IMR-90 (cell line): ENCODE data around the gene GABPB2. TPM values are rescaled to one million over a fixed set of nuclear protein-coding genes. Genes with fewer than 3 reads are reported as not detected.

Experiments
- ATAC-seq: fragments of 200-7000 bp; cut with Tn5 transposase; 2 replicates; pipeline ENCODE4 v1.9.1; 2020; ENCODE audit warnings: low read depth, mild to moderate bottlenecking, moderate library complexity
- BruUV-seq: library from RNA; stranded (reverse); fragments of 400-500 nt; replicated peaks from 2 replicates; lab custom pipeline; 2021; lab: Mats Ljungman, UMichigan
- CTCF ChIA-PET: fragments of 300-600 bp; formaldehyde crosslinking; extraction: SDS; loops from one replicate; lab custom pipeline; 2021; ENCODE audit warnings: antibody characterized with exemption; lab: Yijun Ruan, JAX
- POLR2A ChIA-PET: fragments of 300-600 bp; sonication (Branson Sonifier 250); formaldehyde crosslinking; loops from one replicate; lab custom pipeline; 2022; ENCODE audit warnings: antibody characterized with exemption; ENCODE audit not compliant: unreplicated experiment; lab: Charles Lee
- DNase-seq: peaks from one replicate; pipeline ENCODE4 v3.0.0; 2013
- H2AFZ ChIP-seq: replicated peaks from 2 replicates; pipeline ENCODE3; 2013; ENCODE audit warnings: low read length, mild to moderate bottlenecking; ENCODE audit not compliant: poor library complexity
- H2AK5ac ChIP-seq: 2 replicates; pipeline ENCODE4 v1.6.1; 2013; ENCODE audit warnings: low read depth, low read length, inconsistent platforms
- H2AK9ac ChIP-seq: replicated peaks from 2 replicates; pipeline ENCODE3; 2013; ENCODE audit warnings: mild to moderate bottlenecking, low read depth, low read length, moderate library complexity; ENCODE audit not compliant: poor library complexity
- H2BK120ac ChIP-seq: 2 replicates; pipeline ENCODE4 v1.6.1; 2013; ENCODE audit warnings: low read depth, low read length, inconsistent platforms
- H2BK15ac ChIP-seq: 3 replicates; pipeline ENCODE4 v1.6.1; 2013; ENCODE audit warnings: low read depth, low read length, inconsistent platforms
- H2BK20ac ChIP-seq: 2 replicates; pipeline ENCODE4 v1.6.1; 2013; ENCODE audit warnings: low read depth, mild to moderate bottlenecking, inconsistent platforms, low read length, moderate library complexity
- H2BK5ac ChIP-seq: 2 replicates; pipeline ENCODE4 v1.6.1; 2013; ENCODE audit warnings: mild to moderate bottlenecking, low read depth, low read length, inconsistent platforms; ENCODE audit not compliant: poor library complexity, severe bottlenecking
- H3K14ac ChIP-seq: replicated peaks from 2 replicates; pipeline ENCODE4 v1.6.1; 2013; ENCODE audit warnings: low read depth, low read length, inconsistent platforms
- H3K18ac ChIP-seq: 2 replicates; pipeline ENCODE4 v1.6.1; 2013; ENCODE audit warnings: low read depth, low read length, control low read depth
- H3K23ac ChIP-seq: 2 replicates; pipeline ENCODE4 v1.6.1; 2013; ENCODE audit warnings: low read depth, low read length, inconsistent platforms
- H3K27ac ChIP-seq: 2 replicates; pipeline ENCODE4 v1.5.1; 2013; ENCODE audit warnings: mild to moderate bottlenecking, control low read depth, low read length; ENCODE audit not compliant: insufficient read depth
- H3K27me3 ChIP-seq: 2 replicates; pipeline ENCODE4 v1.6.1; 2013; ENCODE audit warnings: low read length; ENCODE audit not compliant: control insufficient read depth, insufficient read depth
- H3K36me3 ChIP-seq: 2 replicates; pipeline ENCODE4 v1.6.1; 2013; ENCODE audit warnings: low read length, mixed read lengths; ENCODE audit not compliant: control insufficient read depth, insufficient read depth
- H3K4ac ChIP-seq: 2 replicates; pipeline ENCODE4 v1.6.1; 2013; ENCODE audit warnings: low read depth, low read length, inconsistent platforms
- H3K4me1 ChIP-seq: 2 replicates; pipeline ENCODE4 v1.6.1; 2013; ENCODE audit warnings: low read length, mixed read lengths; ENCODE audit not compliant: control insufficient read depth, insufficient read depth
- H3K4me2 ChIP-seq: 2 replicates; pipeline ENCODE4 v1.6.1; 2013; ENCODE audit warnings: low read depth, mild to moderate bottlenecking, control low read depth, low read length, moderate library complexity
- H3K4me3 ChIP-seq: 2 replicates; pipeline ENCODE4 v1.5.1; 2013; ENCODE audit warnings: low read depth, mild to moderate bottlenecking, control low read depth, low read length, moderate library complexity; ENCODE audit not compliant: insufficient read depth
- H3K56ac ChIP-seq: 2 replicates; pipeline ENCODE4 v1.6.1; 2013; ENCODE audit warnings: low read length, inconsistent platforms; ENCODE audit not compliant: insufficient read depth; ENCODE audit errors: extremely low read depth
- H3K79me1 ChIP-seq, 2 experiments: 2 replicates each; pipeline ENCODE4 v1.6.1; 2013; ENCODE audit warnings: low read length in 2 of 2, inconsistent platforms in 1 of 2, low read depth in 1 of 2
- H3K9ac ChIP-seq: 2 replicates; pipeline ENCODE4 v1.6.1; 2013; ENCODE audit warnings: low read depth, low read length, control low read depth
- H3K9me1 ChIP-seq: 2 replicates; pipeline ENCODE4 v1.6.1; 2013; ENCODE audit warnings: low read length, inconsistent platforms; ENCODE audit not compliant: insufficient read depth
- H3K9me3 ChIP-seq: 2 replicates; pipeline ENCODE4 v1.6.1; 2013; ENCODE audit warnings: low read length; ENCODE audit not compliant: control insufficient read depth, insufficient read depth
- H4K20me1 ChIP-seq: 2 replicates; pipeline ENCODE4 v1.6.1; 2013; ENCODE audit warnings: low read length, inconsistent platforms; ENCODE audit not compliant: insufficient read depth
- H4K5ac ChIP-seq: 2 replicates; pipeline ENCODE4 v1.6.1; 2013; ENCODE audit warnings: mild to moderate bottlenecking, low read depth, low read length, control low read depth
- H4K8ac ChIP-seq, 2 experiments: 2 replicates each; pipeline ENCODE4 v1.6.1; 2013; ENCODE audit warnings: low read depth in 2 of 2, low read length in 2 of 2, control low read depth in 1 of 2, inconsistent platforms in 1 of 2
- H4K91ac ChIP-seq: 2 replicates; pipeline ENCODE4 v1.6.1; 2013; ENCODE audit warnings: low read depth, low read length, inconsistent platforms; ENCODE audit not compliant: insufficient read depth
- POLR2A ChIP-seq: IDR thresholded peaks from 2 replicates; pipeline ENCODE4 v1.6.1; 2012; ENCODE audit warnings: mild to moderate bottlenecking, low read depth, low read length
- RCOR1 ChIP-seq: IDR thresholded peaks from 2 replicates; pipeline ENCODE4 v1.6.1; 2012; ENCODE audit warnings: mild to moderate bottlenecking, low read length, improper control_type of control experiment; ENCODE audit not compliant: insufficient replicate concordance
- WGBS, 2 experiments: methylation state at CpG; one replicate each; pipeline versions ENCODE4 v1.1.5 to v1.1.7; 2013; ENCODE audit warnings: missing lambda C conversion rate in 2 of 2; ENCODE audit not compliant: insufficient read length in 1 of 2; ENCODE audit errors: extremely low coverage in 2 of 2; 5-methylcytosine and 5-hydroxymethylcytosine counted together
- dilution Hi-C: fragments of 300-500 bp; cut with HindIII; formaldehyde crosslinking; loops from one replicate; pipeline ENCODE4 v1.14.3; 2018; ENCODE audit warnings: low sequenced_read_pairs; ENCODE audit not compliant: unreplicated experiment
- in situ Hi-C: fragments of 300-500 bp; cut with MboI; formaldehyde crosslinking; loops from 3 replicates; pipeline ENCODE4 v1.14.3; 2019; ENCODE audit warnings: low sequenced_read_pairs, inconsistent platforms, mixed read lengths
- intact Hi-C: fragments of 100-400 bp; cut with micrococcal nuclease; formaldehyde crosslinking; loops from 2 replicates; pipeline ENCODE4 v1.10.0; 2022
- polyA plus RNA-seq, 3 experiments: library from polyadenylated mRNA; depleted of rRNA; stranded (reverse); fragments of >200 nt; gene quantifications; 2 replicates each; pipeline ENCODE4 v1.2.3, GENCODE V29; 2012; ENCODE audit warnings: low replicate concordance in 1 of 3
- total RNA-seq: library from RNA; depleted of rRNA; stranded (reverse); fragments of >200 nt; gene quantifications from 2 replicates; pipeline ENCODE4 v1.2.3, GENCODE V29; 2012

Gene GABPB2
- total and polyA plus RNA-seq, 2 of the 4 experiments (the other 2 are of a cell fraction): 7.5 to 12.9 TPM

DNA sequence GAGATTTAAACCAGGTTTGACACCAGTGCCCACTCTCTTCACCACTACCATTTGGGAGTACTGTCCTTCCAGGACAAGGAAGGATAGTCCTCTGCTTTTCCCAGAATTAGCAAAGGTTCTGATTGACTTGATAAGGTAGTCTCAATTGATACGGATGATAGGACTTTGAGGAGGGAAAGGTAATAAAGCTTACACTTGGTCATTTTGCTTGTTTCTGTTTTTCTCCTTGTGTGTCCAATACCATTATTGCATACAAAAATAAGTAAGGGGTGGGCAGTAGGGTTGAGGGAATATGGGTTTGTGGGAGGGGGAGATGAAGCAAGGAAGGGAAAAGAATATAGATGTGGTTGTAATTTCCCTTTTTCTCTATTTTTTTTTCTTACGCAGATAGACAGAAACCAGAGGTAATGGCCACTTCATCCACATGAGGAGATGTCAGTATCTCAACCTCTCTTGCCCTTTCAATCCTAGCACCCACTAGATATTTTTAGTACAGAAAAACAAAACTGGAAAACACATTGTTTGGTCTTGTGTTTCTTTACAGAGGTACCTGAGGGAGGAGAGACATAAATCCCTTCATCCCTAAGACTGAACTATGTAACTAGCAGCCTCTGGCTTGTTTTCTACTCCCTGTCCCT is 20.4 kb upstream of the GABPB2 start:
- H3K56ac ChIP-seq: no peak overlapping the region
- dilution Hi-C loops (no loop called here), in situ Hi-C loops (no loop called here), intact Hi-C loops (no loop called here)
- H3K36me3 ChIP-seq: peaks cover 34% of the 10 kb centered on the region
- H2BK120ac ChIP-seq: no peak overlapping the region
- no peak overlapping the region for H2BK5ac ChIP-seq
- H3K18ac ChIP-seq: no peak overlapping the region
- ChIA-PET CTCF (interaction anchor here (0.6 kb wide), 2 partner anchors 105 to 541 kb away, joined by 3 to 8 read pairs; no protein-coding TSS in a partner anchor), POLR2A (no interaction called here)
- WGBS, 2 experiments: no CpG with 5 or more reads among the region's 2 CpGs
- no peak overlapping the region for H3K14ac ChIP-seq
- no peak overlapping the region for H2AFZ ChIP-seq
- H2BK15ac ChIP-seq: no peak overlapping the region
- no peaks in the 10 kb centered on the region for H3K27me3 ChIP-seq
- BruUV-seq: no TSS peak
- no peak overlapping the region for H3K27ac ChIP-seq
- H3K4ac ChIP-seq: no peak overlapping the region
- peaks cover 17% of the 10 kb centered on the region; the same call in 1 of the 2 replicates for H4K20me1 ChIP-seq
- H2AK5ac ChIP-seq: no peak overlapping the region
- H3K4me3 ChIP-seq: no peak overlapping the region
- H3K9me1 ChIP-seq: peaks cover 7% of the 10 kb centered on the region; the same call in 1 of the 2 replicates
- TF ChIP-seq RCOR1: no peak
- TF ChIP-seq POLR2A: peak; percentile 18
- DNase-seq (no peak), ATAC-seq (no peak)
- no peaks in the 10 kb centered on the region for H3K9me3 ChIP-seq
- no peak overlapping the region for H4K91ac ChIP-seq
- peaks cover 8% of the 10 kb centered on the region for H3K4me1 ChIP-seq
- H4K8ac ChIP-seq: no peak overlapping the region
- no peak overlapping the region for H3K9ac ChIP-seq
- H2BK20ac ChIP-seq: no peak overlapping the region
- no peak overlapping the region for H3K23ac ChIP-seq
- H2AK9ac ChIP-seq: no peak overlapping the region
- H3K4me2 ChIP-seq: no peak overlapping the region
- H4K5ac ChIP-seq: no peak overlapping the region
- peaks cover 18 to 63% of the 10 kb centered on the region in 2 experiments for H3K79me1 ChIP-seq
